Measurements from ENCODE around the gene TMEM258. TPM values are rescaled to one million over a fixed set of nuclear protein-coding genes. Genes with fewer than 3 reads are reported as not detected.

Gene TMEM258
- total RNA-seq, 1 experiment from 2014 or later = 110 TPM

GRCh38 chr11:61795459-61795858 lies 3.1 kb upstream of the TMEM258 start:
- ATAC-seq (no peak), DNase-seq (no peak)
- intact Hi-C loops (cut with micrococcal nuclease) = loop anchor here (5.0 kb wide), 1 partner anchor 582 kb away; no protein-coding TSS in a partner anchor
- Histone ChIP-seq H3K4me2 (ENCODE audit: low read length) (no peak overlapping the region), H3K9ac (ENCODE audit: low read length) (no peak overlapping the region), H2AFZ (ENCODE audit: low read length) (no peak overlapping the region), H3K27ac (ENCODE audit: low read length) (no peak overlapping the region), H3K9me3 (ENCODE audit: low read length) (no peaks in the 10 kb centered on the region), H4K20me1 (ENCODE audit: low read length) (peaks cover 12% of the 10 kb centered on the region; the same call in 1 of the 2 replicates), H3K79me2 (ENCODE audit: low read length) (peaks cover 92% of the 10 kb centered on the region), H3K9me2 (replicated peaks; ENCODE audit: low read length) (no peaks in the 10 kb centered on the region), H3F3A (ENCODE audit: low read length, unreplicated experiment) (no peaks in the 10 kb centered on the region), H3K4me1 (ENCODE audit: insufficient read depth, low read length) (peaks cover 19% of the 10 kb centered on the region), H3K27me3 (ENCODE audit: low read length) (no peaks in the 10 kb centered on the region), H3K4me3 (ENCODE audit: low read length) (no peak overlapping the region), H3K36me3 (ENCODE audit: low read depth, low read length) (peaks cover 40% of the 10 kb centered on the region; the same call in 1 of the 2 replicates)
- no TSS peak for BruUV-seq (replicated peaks)
- TF ChIP-seq EZH2 (IDR thresholded peaks at IDR 0.05; ENCODE audit: low read length, unreplicated experiment) (no peak), EZH2phosphoT487 (IDR thresholded peaks at IDR 0.05; ENCODE audit: borderline replicate concordance, low read length) (no peak), CTCF (conservative IDR thresholded peaks at IDR 0.05; ENCODE audit: low read depth, low read length) (no peak)
- CTCF ChIA-PET = no interaction called here
- POLR2A ChIA-PET (ENCODE audit: unreplicated experiment) = interaction anchor here (0.6 to 0.7 kb wide), 2 partner anchors 19 to 1973 kb away, joined by 3 read pairs; partner anchors contain the start of gene ZFTA

GRCh38 chr11:61794579-61794978 lies 2.2 kb upstream of the TMEM258 start:
- H3K9me3 ChIP-seq (ENCODE audit: low read length) = no peaks in the 10 kb centered on the region
- no peak overlapping the region for H3K27ac ChIP-seq (ENCODE audit: low read length)
- peaks cover 45% of the 10 kb centered on the region; the same call in 1 of the 2 replicates for H3K36me3 ChIP-seq (ENCODE audit: low read depth, low read length)
- peaks cover 12% of the 10 kb centered on the region; the same call in 1 of the 2 replicates for H4K20me1 ChIP-seq (ENCODE audit: low read length)
- ATAC-seq (no peak), DNase-seq (no peak)
- intact Hi-C loops (cut with micrococcal nuclease) = no loop called here
- BruUV-seq (replicated peaks) = no TSS peak
- peak overlapping the region; percentile 38 for H3K4me3 ChIP-seq (ENCODE audit: low read length)
- CTCF ChIA-PET = no interaction called here
- H3K4me2 ChIP-seq (ENCODE audit: low read length) = peak overlapping the region; percentile 61
- H3K79me2 ChIP-seq (ENCODE audit: low read length) = peaks cover 93% of the 10 kb centered on the region
- H2AFZ ChIP-seq (ENCODE audit: low read length) = no peak overlapping the region
- H3K9ac ChIP-seq (ENCODE audit: low read length) = no peak overlapping the region
- peaks cover 14% of the 10 kb centered on the region for H3K4me1 ChIP-seq (ENCODE audit: insufficient read depth, low read length)
- TF ChIP-seq EZH2phosphoT487 (IDR thresholded peaks at IDR 0.05; ENCODE audit: borderline replicate concordance, low read length) (no peak), CTCF (conservative IDR thresholded peaks at IDR 0.05; ENCODE audit: low read depth, low read length) (no peak), EZH2 (IDR thresholded peaks at IDR 0.05; ENCODE audit: low read length, unreplicated experiment) (no peak)
- H3K27me3 ChIP-seq (ENCODE audit: low read length) = no peaks in the 10 kb centered on the region
- H3K9me2 ChIP-seq (replicated peaks; ENCODE audit: low read length) = no peaks in the 10 kb centered on the region
- H3F3A ChIP-seq (ENCODE audit: low read length, unreplicated experiment) = no peaks in the 10 kb centered on the region
- POLR2A ChIA-PET (ENCODE audit: unreplicated experiment) = no interaction called here

DNA sequence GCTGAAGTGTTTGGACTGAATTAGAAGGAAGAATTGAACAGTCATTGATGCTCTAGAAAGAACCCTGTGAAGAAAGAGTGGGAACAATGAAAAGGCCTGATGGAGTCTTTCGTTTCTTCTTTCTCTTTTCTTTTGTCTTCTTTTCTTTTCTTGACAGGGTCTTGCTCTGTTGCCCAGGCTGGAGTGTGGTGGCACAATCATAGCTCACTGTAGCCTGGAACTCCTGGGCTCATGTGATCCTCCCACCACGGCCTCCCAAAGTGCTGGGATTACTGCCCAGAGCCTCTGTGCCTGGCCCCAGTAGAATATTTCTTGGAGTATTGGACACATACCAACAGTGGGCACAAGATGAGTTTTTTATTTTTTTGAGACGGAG lies 1.4 kb upstream of the TMEM258 start:
- no peak overlapping the region; the same call in 1 of the 2 replicates for H3K27ac ChIP-seq (ENCODE audit: low read length)
- no peak overlapping the region for H2AFZ ChIP-seq (ENCODE audit: low read length)
- DNase-seq (no peak), ATAC-seq (no peak)
- peaks cover 86% of the 10 kb centered on the region for H3K79me2 ChIP-seq (ENCODE audit: low read length)
- H4K20me1 ChIP-seq (ENCODE audit: low read length) = peaks cover 12% of the 10 kb centered on the region; the same call in 1 of the 2 replicates
- H3K9me2 ChIP-seq (replicated peaks; ENCODE audit: low read length) = no peaks in the 10 kb centered on the region
- H3K36me3 ChIP-seq (ENCODE audit: low read depth, low read length) = peaks cover 46% of the 10 kb centered on the region; the same call in 1 of the 2 replicates
- ChIA-PET CTCF (no interaction called here), POLR2A (ENCODE audit: unreplicated experiment) (no interaction called here)
- BruUV-seq (replicated peaks) = no TSS peak
- no peaks in the 10 kb centered on the region for H3F3A ChIP-seq (ENCODE audit: low read length, unreplicated experiment)
- no peaks in the 10 kb centered on the region for H3K9me3 ChIP-seq (ENCODE audit: low read length)
- H3K4me3 ChIP-seq (ENCODE audit: low read length) = peak overlapping the region; percentile 97
- H3K9ac ChIP-seq (ENCODE audit: low read length) = peak overlapping the region; percentile 95
- intact Hi-C loops (cut with micrococcal nuclease) = no loop called here
- peak overlapping the region; percentile 90 for H3K4me2 ChIP-seq (ENCODE audit: low read length)
- H3K27me3 ChIP-seq (ENCODE audit: low read length) = no peaks in the 10 kb centered on the region
- TF ChIP-seq EZH2 (IDR thresholded peaks at IDR 0.05; ENCODE audit: low read length, unreplicated experiment) = no peak
- no peak for TF ChIP-seq CTCF (conservative IDR thresholded peaks at IDR 0.05; ENCODE audit: low read depth, low read length)
- TF ChIP-seq EZH2phosphoT487 (IDR thresholded peaks at IDR 0.05; ENCODE audit: borderline replicate concordance, low read length) = no peak
- H3K4me1 ChIP-seq (ENCODE audit: insufficient read depth, low read length) = peaks cover 14% of the 10 kb centered on the region
